Fibroblast of lung (primary cell): ENCODE results near the gene PTPRM. TPM values are rescaled to one million over a fixed set of nuclear protein-coding genes. Genes with fewer than 3 reads are reported as not detected.
A peak's percentile ranks its signal among the peaks of the same experiment; 100 is the strongest.

Experiments
- DNase-seq, 2 donors: peaks; one replicate each; pipeline versions ENCODE4 v3.0.0 to v3.0.0-alpha.2; 2010; ENCODE audit warnings: low read depth in 2 of 2
- H2AFZ ChIP-seq: 2 replicates; pipeline ENCODE4 v1.5.1; 2012; ENCODE audit warnings: low read length, control low read depth, inconsistent platforms
- H3K27ac ChIP-seq: 2 replicates; pipeline ENCODE4 v1.5.1; 2011; ENCODE audit warnings: low read length, control low read depth; ENCODE audit not compliant: insufficient read depth
- H3K27me3 ChIP-seq: 2 replicates; pipeline ENCODE4 v1.5.1; 2011; ENCODE audit warnings: mild to moderate bottlenecking, low read length; ENCODE audit not compliant: control insufficient read depth, insufficient read depth
- H3K36me3 ChIP-seq: 2 replicates; pipeline ENCODE4 v1.5.1; 2011; ENCODE audit warnings: low read length; ENCODE audit not compliant: control insufficient read depth, insufficient read depth
- H3K4me1 ChIP-seq: 2 replicates; pipeline ENCODE4 v1.5.1; 2011; ENCODE audit warnings: low read length; ENCODE audit not compliant: control insufficient read depth, insufficient read depth; ENCODE audit errors: extremely low read depth
- H3K4me2 ChIP-seq: 2 replicates; pipeline ENCODE4 v1.5.1; 2011; ENCODE audit warnings: low read length, control low read depth; ENCODE audit not compliant: insufficient read depth; ENCODE audit errors: extremely low read depth
- H3K4me3 ChIP-seq, 4 experiments: fragments of 200-600 bp in 1 of 4; sonication (generic) in 1 of 4; replicated peaks in 1 of 4; 2 replicates each; pipeline ENCODE4 v1.5.1; 2011 to 2016; ENCODE audit warnings: low read length in 4 of 4, low read depth in 3 of 4, mild to moderate bottlenecking in 3 of 4, control low read depth in 2 of 4, inconsistent platforms in 1 of 4, mixed read lengths in 1 of 4; ENCODE audit not compliant: insufficient read depth in 1 of 4; ENCODE audit errors: control extremely low read depth in 1 of 4
- H3K79me2 ChIP-seq: 2 replicates; pipeline ENCODE4 v1.5.1; 2012; ENCODE audit warnings: mild to moderate bottlenecking, low read length, inconsistent platforms; ENCODE audit not compliant: control insufficient read depth, insufficient read depth
- H3K9ac ChIP-seq: 2 replicates; pipeline ENCODE4 v1.5.1; 2011; ENCODE audit warnings: mild to moderate bottlenecking, low read length, control low read depth; ENCODE audit not compliant: insufficient read depth
- H3K9me3 ChIP-seq: 2 replicates; pipeline ENCODE4 v1.5.1; 2012; ENCODE audit warnings: low read depth, low read length; ENCODE audit not compliant: control insufficient read depth, insufficient read depth
- H4K20me1 ChIP-seq: 2 replicates; pipeline ENCODE4 v1.5.1; 2011; ENCODE audit warnings: low read length; ENCODE audit not compliant: control insufficient read depth, insufficient read depth; ENCODE audit errors: extremely low read depth
- EZH2 ChIP-seq: IDR thresholded peaks from 2 replicates; pipeline ENCODE4 v1.5.1; 2012; ENCODE audit warnings: low read length, control low read depth, mild to moderate bottlenecking; ENCODE audit errors: missing control alignments
- polyA plus RNA-seq, 2 donors: library from polyadenylated mRNA; depleted of rRNA in 1 of 2; stranded (reverse) in 1 of 2; unstranded in 1 of 2; fragments of >200 nt; gene quantifications; 2 replicates each; pipeline ENCODE4 v1.2.1, GENCODE V29; 2011 to 2012; ENCODE audit warnings: missing spikeins in 1 of 2
- total RNA-seq: library from RNA; depleted of rRNA; stranded (reverse); fragments of >200 nt; gene quantifications from 2 replicates; pipeline ENCODE4 v1.2.1, GENCODE V29; 2014
- TF ChIP-seq, protein P1 (sequence below), 2 donors: IDR thresholded peaks in 1 of 2; conservative IDR thresholded peaks in 1 of 2; 1 replicate in 1 of 2; 2 replicates in 1 of 2; pipeline ENCODE4 v1.5.1; 2011 to 2012; ENCODE audit warnings: low read length in 2 of 2, control low read depth in 1 of 2, inconsistent platforms in 1 of 2, low read depth in 1 of 2, mild to moderate bottlenecking in 1 of 2

PTPRM gene
- total and polyA plus RNA-seq, 2 donors (not counting 1 experiment from before 2014, with no cell fraction given), result 86.6 to 87.0 TPM

GRCh38 chr18:7562491-7562890 lies 4.6 kb upstream of the PTPRM start:
- Histone ChIP-seq H4K20me1 (no peaks in the 10 kb centered on the region), H3K4me3 (no peak overlapping the region), H3K36me3 (no peaks in the 10 kb centered on the region), H3K9ac (no peak overlapping the region), H3K4me2 (no peak overlapping the region), H3K4me1 (peaks cover 3% of the 10 kb centered on the region), H3K79me2 (no peaks in the 10 kb centered on the region), H2AFZ (no peak overlapping the region), H3K27me3 (no peaks in the 10 kb centered on the region), H3K27ac (no peak overlapping the region), H3K9me3 (no peaks in the 10 kb centered on the region)
- DNase-seq, result no peak
- no peak for TF ChIP-seq EZH2
- TF ChIP-seq, protein P1, sequence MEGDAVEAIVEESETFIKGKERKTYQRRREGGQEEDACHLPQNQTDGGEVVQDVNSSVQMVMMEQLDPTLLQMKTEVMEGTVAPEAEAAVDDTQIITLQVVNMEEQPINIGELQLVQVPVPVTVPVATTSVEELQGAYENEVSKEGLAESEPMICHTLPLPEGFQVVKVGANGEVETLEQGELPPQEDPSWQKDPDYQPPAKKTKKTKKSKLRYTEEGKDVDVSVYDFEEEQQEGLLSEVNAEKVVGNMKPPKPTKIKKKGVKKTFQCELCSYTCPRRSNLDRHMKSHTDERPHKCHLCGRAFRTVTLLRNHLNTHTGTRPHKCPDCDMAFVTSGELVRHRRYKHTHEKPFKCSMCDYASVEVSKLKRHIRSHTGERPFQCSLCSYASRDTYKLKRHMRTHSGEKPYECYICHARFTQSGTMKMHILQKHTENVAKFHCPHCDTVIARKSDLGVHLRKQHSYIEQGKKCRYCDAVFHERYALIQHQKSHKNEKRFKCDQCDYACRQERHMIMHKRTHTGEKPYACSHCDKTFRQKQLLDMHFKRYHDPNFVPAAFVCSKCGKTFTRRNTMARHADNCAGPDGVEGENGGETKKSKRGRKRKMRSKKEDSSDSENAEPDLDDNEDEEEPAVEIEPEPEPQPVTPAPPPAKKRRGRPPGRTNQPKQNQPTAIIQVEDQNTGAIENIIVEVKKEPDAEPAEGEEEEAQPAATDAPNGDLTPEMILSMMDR (conservative IDR thresholded peaks at IDR 0.05 in 1 of 2, IDR thresholded peaks at IDR 0.05 in 1 of 2; ENCODE audit: low read depth in 1 of 2, low read length in 2 of 2), result no peak

DNA sequence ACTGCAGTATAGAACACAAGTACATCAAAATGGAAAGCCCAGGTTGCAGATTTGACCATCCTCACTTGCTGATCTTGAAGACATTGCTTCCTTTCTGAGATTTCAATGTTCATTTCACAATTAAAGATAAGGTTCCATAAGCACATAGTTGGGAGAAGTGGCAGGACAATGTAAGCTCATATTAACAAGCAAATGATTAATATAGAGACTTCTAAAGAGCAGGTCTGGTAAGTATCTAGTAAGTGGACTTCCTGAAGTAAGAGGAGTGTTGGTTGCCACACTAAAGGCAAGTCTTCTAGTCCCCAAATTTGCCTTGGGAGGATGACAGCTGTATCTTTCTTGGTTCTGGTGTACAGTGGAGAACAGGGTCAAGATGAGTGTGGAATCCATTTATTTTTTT lies 1.4 kb upstream of the PTPRM start:
- H3K4me2 ChIP-seq, result peak overlapping the region; percentile 89
- no peak overlapping the region for H2AFZ ChIP-seq
- H3K4me3 ChIP-seq, result peak overlapping the region in 2 of 4 experiments; percentile 57 to 78
- no peaks in the 10 kb centered on the region for H3K27me3 ChIP-seq
- H3K4me1 ChIP-seq, result peaks cover 3% of the 10 kb centered on the region
- no peak for TF ChIP-seq EZH2
- TF ChIP-seq, protein P1 (conservative IDR thresholded peaks at IDR 0.05 in 1 of 2, IDR thresholded peaks at IDR 0.05 in 1 of 2; ENCODE audit: low read depth in 1 of 2, low read length in 2 of 2), result no peak
- no peak overlapping the region for H3K9ac ChIP-seq
- H3K79me2 ChIP-seq, result peaks cover 10% of the 10 kb centered on the region
- DNase-seq, result no peak
- no peaks in the 10 kb centered on the region for H3K9me3 ChIP-seq
- H3K36me3 ChIP-seq, result no peaks in the 10 kb centered on the region
- H3K27ac ChIP-seq, result no peak overlapping the region
- H4K20me1 ChIP-seq, result no peaks in the 10 kb centered on the region

GRCh38 chr18:7566244-7566566 lies 911 bp upstream of the PTPRM start:
- H3K27me3 ChIP-seq, result no peaks in the 10 kb centered on the region
- H2AFZ ChIP-seq, result peak overlapping the region; percentile 80
- H3K9ac ChIP-seq, result peak overlapping the region; percentile 88
- H3K79me2 ChIP-seq, result peaks cover 10% of the 10 kb centered on the region
- H3K36me3 ChIP-seq, result no peaks in the 10 kb centered on the region
- H3K9me3 ChIP-seq, result no peaks in the 10 kb centered on the region
- H3K27ac ChIP-seq, result peak overlapping the region; percentile 73
- H4K20me1 ChIP-seq, result no peaks in the 10 kb centered on the region
- peaks cover 3% of the 10 kb centered on the region for H3K4me1 ChIP-seq
- peak overlapping the region; percentile 57 to 78 (median 66) for H3K4me3 ChIP-seq
- DNase-seq, result peak; percentile 6 to 23
- H3K4me2 ChIP-seq, result peak overlapping the region; percentile 89
- no peak for TF ChIP-seq EZH2
- TF ChIP-seq, protein P1 (conservative IDR thresholded peaks at IDR 0.05 in 1 of 2, IDR thresholded peaks at IDR 0.05 in 1 of 2; ENCODE audit: low read depth in 1 of 2, low read length in 2 of 2), result no peak
